K562 (cell line): ENCODE data around the gene SORT1. TPM values are rescaled to one million over a fixed set of nuclear protein-coding genes. Genes with fewer than 3 reads are reported as not detected.

Experiments used
- ATAC-seq: fragments of 200-7000 bp; cut with Tn5 transposase; 3 replicates; pipeline ENCODE4 v1.9.1; 2020; ENCODE audit warnings: moderate library complexity
- BruUV-seq: library from RNA; stranded (reverse); fragments of 400-500 nt; replicated peaks from 2 replicates; lab custom pipeline; 2021; lab: Mats Ljungman, UMichigan
- CTCF ChIA-PET: fragments of 300-600 bp; formaldehyde crosslinking; extraction: SDS; loops from one replicate; lab custom pipeline; 2021; ENCODE audit warnings: low intra/inter-chr PET ratio; lab: Yijun Ruan, JAX
- POLR2A ChIA-PET: fragments of 300-600, 350-650 bp; sonication (Branson Sonifier 250); formaldehyde crosslinking; extraction: SDS; loops from one replicate; lab custom pipeline; 2021; ENCODE audit warnings: antibody characterized with exemption, inconsistent platforms; lab: Yijun Ruan, JAX
- DNase-seq, 4 experiments: peaks; one replicate each; pipeline versions ENCODE4 v3.0.0 to v3.0.0-alpha.2; 2011 to 2018; ENCODE audit warnings: low spot score in 3 of 4, mixed read lengths in 3 of 4; ENCODE audit errors: extremely low read depth in 1 of 4
- FAIRE-seq: peaks from 2 replicates; lab custom pipeline; 2011; peaks lifted over from hg19 to GRCh38; lab: Jason Lieb, UNC
- H2AFZ ChIP-seq: 2 replicates; pipeline ENCODE4 v1.6.0; 2011; ENCODE audit warnings: low read depth, low read length, control low read depth, inconsistent platforms
- H3K27ac ChIP-seq: fragments of 200-600 bp; 3 replicates; pipeline ENCODE4 v1.8.0; 2011; ENCODE audit warnings: low read depth, mild to moderate bottlenecking, control low read depth, inconsistent platforms, low read length, moderate library complexity, mixed read lengths; ENCODE audit errors: extremely low read depth
- H3K27me3 ChIP-seq, 2 experiments: fragments of 300-600 bp in 1 of 2; 2 replicates in 1 of 2; 3 replicates in 1 of 2; pipeline versions ENCODE4 v1.6.0 to v1.8.0; 2011; ENCODE audit warnings: inconsistent platforms in 2 of 2, low read length in 2 of 2, mild to moderate bottlenecking in 1 of 2, mixed read lengths in 1 of 2, moderate library complexity in 1 of 2; ENCODE audit not compliant: control insufficient read depth in 2 of 2, insufficient read depth in 2 of 2
- H3K36me3 ChIP-seq: fragments of 300-600 bp; 3 replicates; pipeline ENCODE4 v1.8.0; 2011; ENCODE audit warnings: mild to moderate bottlenecking, low read length, inconsistent platforms; ENCODE audit not compliant: control insufficient read depth, insufficient read depth
- H3K4me1 ChIP-seq, 2 experiments: fragments of 200-600 bp in 1 of 2; replicated peaks in 1 of 2; 2 replicates in 1 of 2; 3 replicates in 1 of 2; pipeline versions ENCODE4 v1.5.1 to v1.8.0; 2011; ENCODE audit warnings: inconsistent platforms in 2 of 2, low read length in 2 of 2, mild to moderate bottlenecking in 1 of 2, mixed read lengths in 1 of 2, moderate library complexity in 1 of 2; ENCODE audit not compliant: control insufficient read depth in 2 of 2, insufficient read depth in 2 of 2
- H3K4me2 ChIP-seq: 2 replicates; pipeline ENCODE4 v1.6.1; 2011; ENCODE audit warnings: low read length, control low read depth, inconsistent platforms, mixed read lengths; ENCODE audit not compliant: insufficient read depth
- H3K4me3 ChIP-seq: fragments of 200-600 bp; sonication (generic), shearing (Covaris generic); 2 replicates; pipeline ENCODE4 v1.5.1; 2016; ENCODE audit warnings: control low read depth, inconsistent platforms
- H3K79me2 ChIP-seq: fragments of 200-600 bp; 3 replicates; pipeline ENCODE4 v1.8.0; 2011; ENCODE audit warnings: low read length, inconsistent platforms; ENCODE audit not compliant: control insufficient read depth, insufficient read depth
- H3K9ac ChIP-seq, 2 experiments: 2 replicates each; pipeline versions ENCODE4 v1.6.0 to v1.6.1; 2011; ENCODE audit warnings: low read depth in 2 of 2, low read length in 2 of 2, control low read depth in 1 of 2, inconsistent platforms in 1 of 2, mild to moderate bottlenecking in 1 of 2, mixed read lengths in 1 of 2; ENCODE audit not compliant: insufficient read depth in 1 of 2
- H3K9me1 ChIP-seq: one replicate; pipeline ENCODE4 v1.6.0; 2011; ENCODE audit warnings: inconsistent platforms, mild to moderate bottlenecking, low read length, moderate library complexity; ENCODE audit not compliant: control insufficient read depth, insufficient read depth
- H3K9me3 ChIP-seq: replicated peaks from 2 replicates; pipeline ENCODE4 v1.5.1; 2011; ENCODE audit warnings: low read depth, low read length, inconsistent platforms; ENCODE audit not compliant: control insufficient read depth, insufficient read depth
- H4K20me1 ChIP-seq: replicated peaks from 2 replicates; pipeline ENCODE4 v1.6.1; 2011; ENCODE audit warnings: low read length, inconsistent platforms, mixed read lengths; ENCODE audit not compliant: control insufficient read depth, insufficient read depth
- E2F3 ChIP-seq: fragments of 250-450 bp; sonication (Bioruptor Pico); IDR thresholded peaks from 2 replicates; pipeline ENCODE4 v1.4.0; 2020; ENCODE audit warnings: mild to moderate bottlenecking
- HLTF ChIP-seq: fragments of 450-650 bp; IDR thresholded peaks from 2 replicates; pipeline ENCODE4 v1.6.1; 2016
- NFYB ChIP-seq: IDR thresholded peaks from 2 replicates; pipeline ENCODE4 v1.6.1; 2011; ENCODE audit warnings: mild to moderate bottlenecking, moderate library complexity; ENCODE audit not compliant: insufficient read length; ENCODE audit errors: extremely low read depth
- POLR2AphosphoS5 ChIP-seq: IDR thresholded peaks from 2 replicates; pipeline ENCODE4 v1.6.1; 2011; ENCODE audit warnings: mild to moderate bottlenecking, low read depth, low read length, moderate library complexity; ENCODE audit not compliant: control insufficient read depth, insufficient read depth
- PRMT5 ChIP-seq: sonication (generic); formaldehyde crosslinking; IDR thresholded peaks from 2 replicates; pipeline ENCODE4 v1.5.0; 2020; ENCODE audit warnings: missing genetic modification reagents
- RBFOX2 ChIP-seq: fragments of 200-400 bp; formaldehyde crosslinking; IDR thresholded peaks from 2 replicates; pipeline ENCODE4 v1.6.1; 2017; ENCODE audit warnings: low read depth, mild to moderate bottlenecking, low read length, moderate library complexity
- SMC3 ChIP-seq: conservative IDR thresholded peaks from 2 replicates; pipeline ENCODE4 v1.6.1; 2011; ENCODE audit warnings: low read depth, low read length, improper control_type of control experiment; ENCODE audit not compliant: insufficient read depth
- SNIP1 ChIP-seq: fragments of 450-650 bp; IDR thresholded peaks from 2 replicates; pipeline ENCODE4 v1.7.1; 2017; ENCODE audit warnings: low read depth, mild to moderate bottlenecking
- SP1 ChIP-seq: sonication (generic); formaldehyde crosslinking; IDR thresholded peaks from 2 replicates; pipeline ENCODE4 v1.8.1; 2022; ENCODE audit warnings: mild to moderate bottlenecking, missing genetic modification reagents
- XRCC3 ChIP-seq: fragments of 450-650 bp; IDR thresholded peaks from 2 replicates; pipeline ENCODE4 v1.6.1; 2017; ENCODE audit warnings: mild to moderate bottlenecking, moderate library complexity
- ZNF143 ChIP-seq: sonication (generic); formaldehyde crosslinking; IDR thresholded peaks from 2 replicates; pipeline ENCODE4 v1.9.0; 2022; ENCODE audit warnings: mild to moderate bottlenecking, missing genetic modification reagents
- ZNF239 ChIP-seq: fragments of 250-450 bp; sonication (Bioruptor Pico); IDR thresholded peaks from 2 replicates; pipeline ENCODE4 v1.4.0; 2020; ENCODE audit warnings: mild to moderate bottlenecking
- WGBS: fragments of 100-300 bp; shearing (Covaris generic); methylation state at CpG from one replicate; pipeline ENCODE4 v1.1.6; 2016; ENCODE audit warnings: low coverage, mixed read lengths; ENCODE audit not compliant: insufficient coverage; ENCODE audit errors: missing lambda C conversion rate; 5-methylcytosine and 5-hydroxymethylcytosine counted together
- in situ Hi-C: fragments of 300-500 bp; cut with MboI; formaldehyde crosslinking; loops from 4 replicates; pipeline ENCODE4 v1.15.0; 2018; ENCODE audit warnings: inconsistent platforms, mixed read lengths
- intact Hi-C: fragments of 100-400 bp; cut with micrococcal nuclease; formaldehyde crosslinking; loops from 2 replicates; pipeline ENCODE4 v1.14.2; 2022
- polyA plus RNA-seq, 8 experiments: library from polyadenylated mRNA; depleted of rRNA in 4 of 8; stranded (reverse) in 5 of 8; unstranded in 3 of 8; fragments of >200 nt; fragmentation: Nextera tagmentation in 2 of 8; fragmentation: Illumina TruSeq in 1 of 8; extraction: Ambion mirVana in 2 of 8; extraction: Trizol in 1 of 8; gene quantifications; 2 replicates each; pipeline versions ENCODE4 v1.2.1 to v1.2.3, GENCODE V29; 2011 to 2014; ENCODE audit warnings: inconsistent platforms in 1 of 8, missing spikeins in 1 of 8
- total RNA-seq, 7 experiments: library from RNA; depleted of rRNA in 6 of 7; stranded (reverse); fragments of >200 nt in 6 of 7; fragmentation: Illumina TruSeq in 2 of 7; extraction: Trizol in 2 of 7; gene quantifications; 2 replicates each; pipeline versions ENCODE4 v1.2.1 to v1.2.3, GENCODE V29; 2011 to 2021; ENCODE audit warnings: low replicate concordance in 1 of 7
- TF ChIP-seq, protein P1 (sequence below): IDR thresholded peaks from 3 replicates; pipeline ENCODE4 v1.6.1; 2011; ENCODE audit warnings: borderline replicate concordance, mild to moderate bottlenecking; ENCODE audit not compliant: insufficient read length, insufficient read depth

The SORT1 gene
- total and polyA plus RNA-seq, 9 of the 15 experiments (the other 6 are each of a cell fraction or from before 2014, with no cell fraction given) = 27.4 to 112 (median 65.0) TPM

DNA sequence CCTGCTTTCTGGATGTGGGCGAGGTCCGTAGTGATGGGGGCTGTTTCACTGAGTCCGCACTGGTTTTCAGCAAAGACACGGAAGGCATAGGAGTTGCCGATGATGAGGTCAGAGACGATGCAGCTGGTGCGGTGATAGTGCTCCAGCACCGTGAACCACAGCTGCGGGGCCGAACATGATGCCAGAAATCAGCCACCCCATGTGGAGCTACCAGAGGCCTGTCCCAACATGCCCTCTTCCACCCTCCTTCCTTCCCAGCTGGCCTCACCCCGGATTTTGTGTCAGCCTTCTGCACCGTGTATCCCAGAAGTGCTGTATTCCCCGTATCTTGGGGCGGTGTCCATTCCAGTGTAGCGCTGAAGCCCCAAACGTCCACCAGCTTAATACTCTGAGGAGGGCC is 100.9 kb downstream of the SORT1 start:
- Histone ChIP-seq H2AFZ (no peak overlapping the region), H3K4me2 (no peak overlapping the region), H3K36me3 (no peaks in the 10 kb centered on the region), H3K27ac (no peak overlapping the region), H3K79me2 (no peaks in the 10 kb centered on the region)
- DNase-seq = no peak
- intact Hi-C loops = no loop called here
- POLR2A ChIA-PET = interaction anchor here (0.6 to 4.2 kb wide), 4 partner anchors 10 to 269 kb away, joined by 3 to 29 read pairs (median 6); partner anchors contain the start of gene MYBPHL
- BruUV-seq = no TSS peak
- TF ChIP-seq PRMT5 = no peak
- TF ChIP-seq NFYB = no peak
- TF ChIP-seq ZNF143 (CRISPR knock-in tag) = no peak
- no peak for TF ChIP-seq SMC3
- TF ChIP-seq, protein P1, sequence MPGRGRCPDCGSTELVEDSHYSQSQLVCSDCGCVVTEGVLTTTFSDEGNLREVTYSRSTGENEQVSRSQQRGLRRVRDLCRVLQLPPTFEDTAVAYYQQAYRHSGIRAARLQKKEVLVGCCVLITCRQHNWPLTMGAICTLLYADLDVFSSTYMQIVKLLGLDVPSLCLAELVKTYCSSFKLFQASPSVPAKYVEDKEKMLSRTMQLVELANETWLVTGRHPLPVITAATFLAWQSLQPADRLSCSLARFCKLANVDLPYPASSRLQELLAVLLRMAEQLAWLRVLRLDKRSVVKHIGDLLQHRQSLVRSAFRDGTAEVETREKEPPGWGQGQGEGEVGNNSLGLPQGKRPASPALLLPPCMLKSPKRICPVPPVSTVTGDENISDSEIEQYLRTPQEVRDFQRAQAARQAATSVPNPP = no peak
- TF ChIP-seq SNIP1 = no peak
- TF ChIP-seq RBFOX2 = no peak
- no peak for TF ChIP-seq ZNF239 (CRISPR knock-in tag)
- no peak for TF ChIP-seq HLTF
- TF ChIP-seq SP1 (CRISPR knock-in tag) = no peak
- TF ChIP-seq XRCC3 = no peak
- TF ChIP-seq E2F3 (CRISPR knock-in tag) = no peak
- TF ChIP-seq POLR2AphosphoS5 = no peak
- TF ChIP-seq, all 486 proteins: peak for 0
- H3K4me3 ChIP-seq = no peak overlapping the region
- ATAC-seq (no peak), FAIRE-seq (no peak)
- 75% methylated on average over 16 of the region's 16 CpGs for WGBS
- H3K9ac ChIP-seq = 0 out of 4 replicates have a peak overlapping the region, but pooled peaks of 1 of the 2 experiments have one; percentile 5
- no peaks in the 10 kb centered on the region for H3K27me3 ChIP-seq
- H3K9me3 ChIP-seq = no peaks in the 10 kb centered on the region
- no peaks in the 10 kb centered on the region for H3K9me1 ChIP-seq
- in situ Hi-C loops = no loop called here
- H3K4me1 ChIP-seq = peaks cover 25 to 43% of the 10 kb centered on the region in 2 experiments
- CTCF ChIA-PET = no interaction called here
- no peaks in the 10 kb centered on the region for H4K20me1 ChIP-seq
